Liver (tissue), 9 donors: Measurements from ENCODE around the gene ME1. TPM values are rescaled to one million over a fixed set of nuclear protein-coding genes. Genes with fewer than 3 reads are reported as not detected.

ENCODE experiments used
- DNase-seq: peaks from one replicate; pipeline ENCODE4 v3.0.0-alpha.2; 2017; ENCODE audit warnings: low spot score
- H3K27ac ChIP-seq, 2 donors: one replicate each; pipeline ENCODE4 v1.7.0; 2013; ENCODE audit warnings: inconsistent platforms in 2 of 2, low read length in 2 of 2, control low read depth in 1 of 2, low read depth in 1 of 2, mild to moderate bottlenecking in 1 of 2
- H3K27me3 ChIP-seq, 4 donors: one replicate each; pipeline versions ENCODE4 v1.6.1 to v1.7.0; 2013; ENCODE audit warnings: low read length in 3 of 4, inconsistent platforms in 1 of 4, mild to moderate bottlenecking in 1 of 4, moderate library complexity in 1 of 4; ENCODE audit not compliant: control insufficient read depth in 4 of 4, insufficient read depth in 4 of 4
- H3K36me3 ChIP-seq, 4 donors: one replicate each; pipeline versions ENCODE4 v1.6.1 to v1.7.0; 2013; ENCODE audit warnings: low read length in 3 of 4, mild to moderate bottlenecking in 3 of 4, low read depth in 1 of 4, moderate library complexity in 1 of 4; ENCODE audit not compliant: control insufficient read depth in 4 of 4, insufficient read depth in 3 of 4
- H3K4me1 ChIP-seq, 4 donors: one replicate each; pipeline versions ENCODE4 v1.6.1 to v1.7.0; 2013; ENCODE audit warnings: low read length in 3 of 4, mild to moderate bottlenecking in 3 of 4, moderate library complexity in 1 of 4; ENCODE audit not compliant: control insufficient read depth in 4 of 4, insufficient read depth in 4 of 4
- H3K4me3 ChIP-seq, 3 donors: one replicate each; pipeline versions ENCODE4 v1.6.1 to v1.7.0; 2013; ENCODE audit warnings: low read length in 3 of 3, control low read depth in 1 of 3, low read depth in 1 of 3, mild to moderate bottlenecking in 1 of 3
- H3K9ac ChIP-seq, 2 donors: one replicate each; pipeline ENCODE4 v1.7.0; 2013; ENCODE audit warnings: low read length in 2 of 2, mild to moderate bottlenecking in 2 of 2, moderate library complexity in 2 of 2, control low read depth in 1 of 2, low read depth in 1 of 2
- H3K9me3 ChIP-seq, 4 donors: one replicate each; pipeline versions ENCODE4 v1.6.1 to v1.7.0; 2013; ENCODE audit warnings: low read length in 3 of 4; ENCODE audit not compliant: control insufficient read depth in 4 of 4
- EGR1 ChIP-seq, 2 donors: IDR thresholded peaks; 2 replicates each; pipeline ENCODE4 v1.6.1; 2016 to 2018; ENCODE audit warnings: antibody characterized with exemption in 2 of 2, low read depth in 2 of 2
- FOXA1 ChIP-seq: IDR thresholded peaks from 2 replicates; pipeline ENCODE4 v1.6.1; 2016; ENCODE audit warnings: antibody characterized with exemption
- FOXA2 ChIP-seq: IDR thresholded peaks from 2 replicates; pipeline ENCODE4 v1.6.1; 2016; ENCODE audit warnings: antibody characterized with exemption
- GABPA ChIP-seq, 2 donors: IDR thresholded peaks in 1 of 2; conservative IDR thresholded peaks in 1 of 2; 2 replicates each; pipeline ENCODE4 v1.6.1; 2016; ENCODE audit warnings: antibody characterized with exemption in 2 of 2, mild to moderate bottlenecking in 1 of 2, moderate library complexity in 1 of 2
- HNF4A ChIP-seq, 2 donors: conservative IDR thresholded peaks; 2 replicates each; pipeline ENCODE4 v1.6.1; 2016; ENCODE audit warnings: antibody characterized with exemption in 2 of 2, mild to moderate bottlenecking in 2 of 2
- HNF4G ChIP-seq: IDR thresholded peaks from 2 replicates; pipeline ENCODE4 v1.6.1; 2016; ENCODE audit warnings: antibody characterized with exemption
- JUND ChIP-seq, 2 donors: IDR thresholded peaks; 2 replicates each; pipeline ENCODE4 v1.6.1; 2016; ENCODE audit warnings: antibody characterized with exemption in 2 of 2
- NR2F2 ChIP-seq: IDR thresholded peaks from 2 replicates; pipeline ENCODE4 v1.6.1; 2016; ENCODE audit warnings: antibody characterized with exemption
- RAD21 ChIP-seq, 2 donors: IDR thresholded peaks; 2 replicates each; pipeline ENCODE4 v1.6.1; 2016; ENCODE audit warnings: antibody characterized with exemption in 2 of 2, mild to moderate bottlenecking in 2 of 2
- RXRA ChIP-seq, 2 donors: IDR thresholded peaks; 2 replicates each; pipeline ENCODE4 v1.6.1; 2017 to 2018; ENCODE audit warnings: antibody characterized with exemption in 2 of 2, mild to moderate bottlenecking in 1 of 2
- SP1 ChIP-seq: IDR thresholded peaks from 2 replicates; pipeline ENCODE4 v1.6.1; 2018; ENCODE audit warnings: antibody characterized with exemption, mild to moderate bottlenecking
- TAF1 ChIP-seq: conservative IDR thresholded peaks from 2 replicates; pipeline ENCODE4 v1.6.1; 2016; ENCODE audit warnings: antibody characterized with exemption, mild to moderate bottlenecking
- YY1 ChIP-seq: IDR thresholded peaks from 2 replicates; pipeline ENCODE4 v1.6.1; 2016; ENCODE audit warnings: antibody characterized with exemption, mild to moderate bottlenecking
- WGBS: extraction: QIAGEN DNeasy Blood & Tissue Kit; methylation state at CpG from one replicate; pipeline ENCODE4 v1.1.7; 2013; 5-methylcytosine and 5-hydroxymethylcytosine counted together
- polyA plus RNA-seq, 2 donors: library from polyadenylated mRNA; stranded (reverse) in 1 of 2; unstranded in 1 of 2; fragments of 200-250 nt in 1 of 2; fragments of >200 nt in 1 of 2; fragmentation: Nextera tagmentation in 1 of 2; extraction: Ambion mirVana in 1 of 2; gene quantifications; one replicate each; pipeline versions ENCODE4 v1.2.1 to v1.2.3, GENCODE V29; 2013 to 2015
- total RNA-seq, 2 donors: library from RNA; depleted of rRNA; stranded (reverse); fragments of >200 nt; gene quantifications; one replicate each; pipeline ENCODE4 v1.2.3, GENCODE V29; 2014
- TF ChIP-seq, protein P1 (sequence below): IDR thresholded peaks from 2 replicates; pipeline ENCODE4 v1.6.1; 2016; ENCODE audit warnings: antibody characterized with exemption, mild to moderate bottlenecking
- TF ChIP-seq, protein P2 (sequence below): IDR thresholded peaks from 2 replicates; pipeline ENCODE4 v1.6.1; 2016; ENCODE audit warnings: antibody characterized with exemption
- TF ChIP-seq, protein P3 (sequence below): fragments of 150-350 bp; IDR thresholded peaks from 2 replicates; pipeline ENCODE4 v1.5.1; 2017; ENCODE audit warnings: improper control_type of control experiment, low read depth, low read length; ENCODE audit not compliant: missing input control
- TF ChIP-seq, protein P4 (sequence below): IDR thresholded peaks from 2 replicates; pipeline ENCODE4 v1.6.1; 2016; ENCODE audit warnings: antibody characterized with exemption
- TF ChIP-seq, protein P5 (sequence below): IDR thresholded peaks from 2 replicates; pipeline ENCODE4 v1.6.1; 2016; ENCODE audit warnings: antibody characterized with exemption
- donor health status: healthy.
- donor health status: healthy.
- donor health status: healthy.
- donor health status: healthy.
- donor health status: healthy.

ME1 gene
- total and polyA plus RNA-seq, 4 donors: 4.3 to 7.8 (median 5.5) TPM

DNA sequence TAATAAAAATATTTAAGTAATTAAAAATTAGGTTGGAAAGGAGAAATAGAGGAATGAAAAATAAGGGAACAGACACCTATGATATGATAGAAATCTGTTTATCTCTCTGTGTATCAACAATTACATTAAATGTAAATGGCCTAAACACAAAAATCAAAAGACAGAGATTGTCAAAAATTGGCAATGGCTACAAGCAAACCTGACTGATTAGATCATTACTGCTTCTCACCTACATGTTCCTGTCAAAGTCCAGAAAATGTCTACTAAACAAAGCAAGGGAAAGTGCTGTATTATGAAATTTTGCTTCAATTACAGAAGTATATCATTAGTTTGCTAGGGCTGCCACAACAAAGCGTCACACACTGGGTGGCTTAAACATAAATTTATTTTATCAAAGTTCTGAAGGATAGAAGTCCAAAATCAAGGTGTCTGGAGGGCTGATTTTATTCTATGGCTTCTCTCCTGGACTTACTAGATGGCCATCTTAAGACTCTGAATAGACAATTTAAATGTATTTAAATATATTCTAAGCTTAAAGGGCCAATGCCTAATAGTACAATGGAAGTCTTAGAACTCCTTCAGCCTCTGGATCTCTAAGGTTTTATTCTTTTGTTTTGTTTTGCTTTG lies 6.3 kb downstream of the ME1 start:
- H3K4me1 ChIP-seq: peaks cover 0 to 2% (median 0%) of the 10 kb centered on the region in 4 donors
- no peak for TF ChIP-seq GABPA (IDR thresholded peaks at IDR 0.05 in 1 of 2, conservative IDR thresholded peaks at IDR 0.05 in 1 of 2)
- TF ChIP-seq, protein P1, sequence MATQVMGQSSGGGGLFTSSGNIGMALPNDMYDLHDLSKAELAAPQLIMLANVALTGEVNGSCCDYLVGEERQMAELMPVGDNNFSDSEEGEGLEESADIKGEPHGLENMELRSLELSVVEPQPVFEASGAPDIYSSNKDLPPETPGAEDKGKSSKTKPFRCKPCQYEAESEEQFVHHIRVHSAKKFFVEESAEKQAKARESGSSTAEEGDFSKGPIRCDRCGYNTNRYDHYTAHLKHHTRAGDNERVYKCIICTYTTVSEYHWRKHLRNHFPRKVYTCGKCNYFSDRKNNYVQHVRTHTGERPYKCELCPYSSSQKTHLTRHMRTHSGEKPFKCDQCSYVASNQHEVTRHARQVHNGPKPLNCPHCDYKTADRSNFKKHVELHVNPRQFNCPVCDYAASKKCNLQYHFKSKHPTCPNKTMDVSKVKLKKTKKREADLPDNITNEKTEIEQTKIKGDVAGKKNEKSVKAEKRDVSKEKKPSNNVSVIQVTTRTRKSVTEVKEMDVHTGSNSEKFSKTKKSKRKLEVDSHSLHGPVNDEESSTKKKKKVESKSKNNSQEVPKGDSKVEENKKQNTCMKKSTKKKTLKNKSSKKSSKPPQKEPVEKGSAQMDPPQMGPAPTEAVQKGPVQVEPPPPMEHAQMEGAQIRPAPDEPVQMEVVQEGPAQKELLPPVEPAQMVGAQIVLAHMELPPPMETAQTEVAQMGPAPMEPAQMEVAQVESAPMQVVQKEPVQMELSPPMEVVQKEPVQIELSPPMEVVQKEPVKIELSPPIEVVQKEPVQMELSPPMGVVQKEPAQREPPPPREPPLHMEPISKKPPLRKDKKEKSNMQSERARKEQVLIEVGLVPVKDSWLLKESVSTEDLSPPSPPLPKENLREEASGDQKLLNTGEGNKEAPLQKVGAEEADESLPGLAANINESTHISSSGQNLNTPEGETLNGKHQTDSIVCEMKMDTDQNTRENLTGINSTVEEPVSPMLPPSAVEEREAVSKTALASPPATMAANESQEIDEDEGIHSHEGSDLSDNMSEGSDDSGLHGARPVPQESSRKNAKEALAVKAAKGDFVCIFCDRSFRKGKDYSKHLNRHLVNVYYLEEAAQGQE: no peak
- TF ChIP-seq, protein P2, sequence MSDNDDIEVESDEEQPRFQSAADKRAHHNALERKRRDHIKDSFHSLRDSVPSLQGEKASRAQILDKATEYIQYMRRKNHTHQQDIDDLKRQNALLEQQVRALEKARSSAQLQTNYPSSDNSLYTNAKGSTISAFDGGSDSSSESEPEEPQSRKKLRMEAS: no peak
- no peak for TF ChIP-seq HNF4G
- TF ChIP-seq TAF1: no peak
- TF ChIP-seq, protein P3, sequence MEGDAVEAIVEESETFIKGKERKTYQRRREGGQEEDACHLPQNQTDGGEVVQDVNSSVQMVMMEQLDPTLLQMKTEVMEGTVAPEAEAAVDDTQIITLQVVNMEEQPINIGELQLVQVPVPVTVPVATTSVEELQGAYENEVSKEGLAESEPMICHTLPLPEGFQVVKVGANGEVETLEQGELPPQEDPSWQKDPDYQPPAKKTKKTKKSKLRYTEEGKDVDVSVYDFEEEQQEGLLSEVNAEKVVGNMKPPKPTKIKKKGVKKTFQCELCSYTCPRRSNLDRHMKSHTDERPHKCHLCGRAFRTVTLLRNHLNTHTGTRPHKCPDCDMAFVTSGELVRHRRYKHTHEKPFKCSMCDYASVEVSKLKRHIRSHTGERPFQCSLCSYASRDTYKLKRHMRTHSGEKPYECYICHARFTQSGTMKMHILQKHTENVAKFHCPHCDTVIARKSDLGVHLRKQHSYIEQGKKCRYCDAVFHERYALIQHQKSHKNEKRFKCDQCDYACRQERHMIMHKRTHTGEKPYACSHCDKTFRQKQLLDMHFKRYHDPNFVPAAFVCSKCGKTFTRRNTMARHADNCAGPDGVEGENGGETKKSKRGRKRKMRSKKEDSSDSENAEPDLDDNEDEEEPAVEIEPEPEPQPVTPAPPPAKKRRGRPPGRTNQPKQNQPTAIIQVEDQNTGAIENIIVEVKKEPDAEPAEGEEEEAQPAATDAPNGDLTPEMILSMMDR: no peak
- no peak for TF ChIP-seq RAD21 (IDR thresholded peaks at IDR 0.05)
- no peak for TF ChIP-seq RXRA (IDR thresholded peaks at IDR 0.05)
- TF ChIP-seq YY1: no peak
- no peak for TF ChIP-seq FOXA1
- no peak for TF ChIP-seq NR2F2
- no peak for TF ChIP-seq FOXA2
- TF ChIP-seq HNF4A (conservative IDR thresholded peaks at IDR 0.05): no peak
- TF ChIP-seq JUND (IDR thresholded peaks at IDR 0.05): no peak
- TF ChIP-seq, protein P4, sequence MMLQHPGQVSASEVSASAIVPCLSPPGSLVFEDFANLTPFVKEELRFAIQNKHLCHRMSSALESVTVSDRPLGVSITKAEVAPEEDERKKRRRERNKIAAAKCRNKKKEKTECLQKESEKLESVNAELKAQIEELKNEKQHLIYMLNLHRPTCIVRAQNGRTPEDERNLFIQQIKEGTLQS: no peak
- no peak for TF ChIP-seq EGR1 (IDR thresholded peaks at IDR 0.05; ENCODE audit: low read depth in 2 of 2)
- no peak for TF ChIP-seq SP1
- TF ChIP-seq, protein P5, sequence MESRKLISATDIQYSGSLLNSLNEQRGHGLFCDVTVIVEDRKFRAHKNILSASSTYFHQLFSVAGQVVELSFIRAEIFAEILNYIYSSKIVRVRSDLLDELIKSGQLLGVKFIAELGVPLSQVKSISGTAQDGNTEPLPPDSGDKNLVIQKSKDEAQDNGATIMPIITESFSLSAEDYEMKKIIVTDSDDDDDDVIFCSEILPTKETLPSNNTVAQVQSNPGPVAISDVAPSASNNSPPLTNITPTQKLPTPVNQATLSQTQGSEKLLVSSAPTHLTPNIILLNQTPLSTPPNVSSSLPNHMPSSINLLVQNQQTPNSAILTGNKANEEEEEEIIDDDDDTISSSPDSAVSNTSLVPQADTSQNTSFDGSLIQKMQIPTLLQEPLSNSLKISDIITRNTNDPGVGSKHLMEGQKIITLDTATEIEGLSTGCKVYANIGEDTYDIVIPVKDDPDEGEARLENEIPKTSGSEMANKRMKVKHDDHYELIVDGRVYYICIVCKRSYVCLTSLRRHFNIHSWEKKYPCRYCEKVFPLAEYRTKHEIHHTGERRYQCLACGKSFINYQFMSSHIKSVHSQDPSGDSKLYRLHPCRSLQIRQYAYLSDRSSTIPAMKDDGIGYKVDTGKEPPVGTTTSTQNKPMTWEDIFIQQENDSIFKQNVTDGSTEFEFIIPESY: no peak
- 96% methylated on average over 1 of the region's 1 CpG for WGBS

More for the DNA sequence above, 6.3 kb downstream of the ME1 start:
- Histone ChIP-seq H3K4me3 (no peak overlapping the region), H3K9me3 (peaks cover 0 to 2% (median 0%) of the 10 kb centered on the region in 4 donors), H3K9ac (no peak overlapping the region), H3K27ac (no peak overlapping the region), H3K36me3 (no peaks in the 10 kb centered on the region), H3K27me3 (no peaks in the 10 kb centered on the region)
- DNase-seq: no peak
